Measurements from ENCODE around the gene ATG10. TPM values are rescaled to one million over a fixed set of nuclear protein-coding genes. Genes with fewer than 3 reads are reported as not detected.

Gene ATG10
- total RNA-seq, 1 donor from 2014 or later: 8.7 TPM

DNA sequence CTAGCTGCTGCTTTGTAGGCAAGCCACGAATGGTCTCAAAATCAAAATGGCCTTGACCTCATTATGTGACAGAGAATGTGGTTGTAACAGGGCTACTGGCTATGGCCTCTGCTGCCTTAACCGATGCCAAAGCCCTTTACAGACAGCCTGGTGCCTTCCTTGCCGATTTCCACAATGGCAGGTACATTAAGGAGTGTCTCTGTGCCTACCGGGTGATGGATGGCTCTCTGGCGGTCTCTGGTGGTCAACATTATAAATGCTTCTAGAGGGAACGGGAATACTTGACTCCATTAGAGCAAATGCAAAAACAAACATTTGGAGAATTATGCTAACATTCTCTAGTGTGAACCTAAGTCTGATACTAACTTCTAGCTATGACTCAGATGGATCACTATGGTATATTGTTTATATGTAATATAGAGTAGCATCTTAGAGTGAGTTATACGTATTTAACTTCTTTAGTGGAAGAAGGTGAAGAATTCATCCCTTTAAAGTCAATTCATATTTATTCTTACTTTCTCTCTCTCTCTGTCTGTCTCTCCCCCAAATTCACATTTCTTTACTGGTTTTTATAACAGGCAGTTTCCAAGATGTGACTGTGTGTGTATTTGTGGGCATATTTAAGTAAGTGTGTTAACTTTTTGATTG is 253.8 kb downstream of the ATG10 start:
- Mint-ChIP-seq H3K36me3 (no peaks in the 10 kb centered on the region), H3K9me3 (no peaks in the 10 kb centered on the region), H3K4me3 (peak overlapping the region; percentile 52), H3K4me1 (ENCODE audit: unreplicated experiment) (peaks cover 17% of the 10 kb centered on the region), H3K27ac (no peak overlapping the region), H3K27me3 (no peaks in the 10 kb centered on the region)
- peak; percentile 73 for DNase-seq (ENCODE audit: extremely low spot score, unreplicated experiment)
- peak; percentile 93 for TF ChIP-seq CTCF (conservative IDR thresholded peaks at IDR 0.05)

- H3K27me3 Mint-ChIP-seq: no peaks in the 10 kb centered on the region
These were observed 263.1 kb downstream of the ATG10 start for GRCh38 chr5:82234885-82235284.

DNA sequence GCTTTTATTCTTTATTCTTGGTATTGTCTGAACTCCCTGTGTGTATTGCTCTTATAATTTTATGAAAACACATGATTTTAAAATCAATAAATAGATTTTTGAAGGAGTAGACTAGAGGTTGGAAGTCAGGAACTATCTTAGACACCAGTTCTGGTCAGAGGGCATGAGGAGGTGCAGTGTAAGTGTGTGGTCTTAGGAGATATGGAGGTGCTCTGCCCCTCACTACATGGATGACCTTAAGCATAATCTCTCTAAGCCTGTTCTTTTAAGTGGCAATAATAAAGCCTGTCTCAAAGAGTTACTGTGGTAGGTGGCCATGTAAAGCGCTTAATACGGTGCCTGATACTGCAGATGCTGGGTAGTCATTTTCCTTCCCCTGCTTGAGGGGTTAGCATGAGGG is 272.3 kb downstream of the ATG10 start:
- Mint-ChIP-seq H3K27ac (no peak overlapping the region), H3K4me1 (ENCODE audit: unreplicated experiment) (no peaks in the 10 kb centered on the region), H3K4me3 (no peak overlapping the region), H3K27me3 (no peaks in the 10 kb centered on the region), H3K9me3 (peaks cover 6% of the 10 kb centered on the region), H3K36me3 (no peaks in the 10 kb centered on the region)
- DNase-seq (ENCODE audit: extremely low spot score, unreplicated experiment): no peak
- TF ChIP-seq CTCF (conservative IDR thresholded peaks at IDR 0.05): no peak

More at GRCh38 chr5:82234885-82235284, 263.1 kb downstream of the ATG10 start:
- Mint-ChIP-seq H3K36me3 (no peaks in the 10 kb centered on the region), H3K9me3 (no peaks in the 10 kb centered on the region), H3K27ac (no peak overlapping the region), H3K4me1 (ENCODE audit: unreplicated experiment) (no peaks in the 10 kb centered on the region), H3K4me3 (no peak overlapping the region)
- no peak for DNase-seq (ENCODE audit: extremely low spot score, unreplicated experiment)
- no peak for TF ChIP-seq CTCF (conservative IDR thresholded peaks at IDR 0.05)

DNA sequence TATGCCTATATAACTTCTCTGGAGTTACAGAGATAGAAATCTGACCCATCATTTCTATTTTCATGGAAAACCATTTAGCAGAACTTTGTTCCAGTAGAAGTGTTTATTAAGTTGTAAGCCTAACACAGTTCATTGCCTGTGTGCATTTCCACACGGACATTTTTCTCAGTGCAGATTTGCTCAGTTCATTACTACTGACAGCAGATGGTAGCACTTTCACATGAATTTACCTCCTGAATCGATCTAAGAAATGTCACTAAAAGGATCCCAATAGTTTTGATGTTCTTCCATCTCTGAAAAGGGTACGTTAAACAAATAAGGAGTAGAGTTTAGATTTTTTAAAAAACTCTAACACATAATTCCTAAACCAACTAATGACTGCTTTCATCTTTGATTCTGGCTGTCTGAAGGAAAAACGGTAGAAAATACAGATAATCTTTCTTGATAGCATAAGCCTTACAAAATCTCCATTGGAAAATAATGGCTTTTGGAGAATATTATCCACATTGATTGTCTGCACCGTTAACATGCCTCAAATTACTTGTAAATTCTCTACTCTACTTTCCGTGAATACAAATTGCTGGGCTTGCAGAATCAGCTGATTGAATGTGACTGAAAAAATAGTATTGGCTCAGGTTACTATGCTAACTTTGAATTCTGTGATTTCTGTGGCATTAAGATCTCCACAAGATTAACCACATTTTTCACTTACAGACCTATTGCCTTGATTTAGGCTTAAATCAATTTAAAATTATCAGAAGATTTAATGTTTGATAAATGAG is 273.2 kb downstream of the ATG10 start:
- Mint-ChIP-seq H3K27ac (no peak overlapping the region), H3K4me1 (ENCODE audit: unreplicated experiment) (no peaks in the 10 kb centered on the region), H3K27me3 (no peaks in the 10 kb centered on the region), H3K9me3 (peaks cover 6% of the 10 kb centered on the region), H3K4me3 (no peak overlapping the region), H3K36me3 (no peaks in the 10 kb centered on the region)
- no peak for DNase-seq (ENCODE audit: extremely low spot score, unreplicated experiment)
- no peak for TF ChIP-seq CTCF (conservative IDR thresholded peaks at IDR 0.05)

- H3K27me3 Mint-ChIP-seq: no peaks in the 10 kb centered on the region
- H3K4me3 Mint-ChIP-seq: no peak overlapping the region
- TF ChIP-seq CTCF (conservative IDR thresholded peaks at IDR 0.05): no peak
- H3K36me3 Mint-ChIP-seq: no peaks in the 10 kb centered on the region
- no peak overlapping the region for H3K27ac Mint-ChIP-seq
- no peaks in the 10 kb centered on the region for H3K4me1 Mint-ChIP-seq (ENCODE audit: unreplicated experiment)
- H3K9me3 Mint-ChIP-seq: peaks cover 6% of the 10 kb centered on the region
- DNase-seq (ENCODE audit: extremely low spot score, unreplicated experiment): no peak
These were observed 275.2 kb downstream of the ATG10 start for GRCh38 chr5:82246960-82247574.
